ENCODE results near the gene QRICH1.
A peak's percentile ranks its signal among the peaks of the same experiment; 100 is the strongest.

QRICH1 gene

DNA sequence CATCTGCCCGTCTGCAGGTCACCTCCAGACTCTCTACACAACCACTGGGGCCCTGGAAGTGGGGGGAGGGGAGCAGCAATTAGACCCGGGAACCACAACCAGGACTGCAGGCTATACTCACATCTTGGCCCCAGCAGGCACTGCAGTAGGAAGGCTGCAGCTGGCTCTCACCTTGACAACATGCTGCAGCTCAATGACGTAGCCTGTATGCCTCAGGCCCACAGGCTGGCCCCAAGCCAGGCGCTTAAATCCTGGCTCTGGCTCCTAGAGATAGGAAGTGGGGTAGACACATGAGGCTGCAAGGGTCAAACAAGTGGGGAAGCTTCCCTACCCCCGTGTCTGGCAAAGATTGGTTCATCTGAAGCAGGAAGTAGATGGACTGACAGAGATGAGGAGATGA lies 4.6 kb upstream of the QRICH1 start:
- H3K4me1 ChIP-seq (ENCODE audit: control insufficient read depth, insufficient read depth, low read length, poor library complexity, severe bottlenecking), result peaks cover 9% of the 10 kb centered on the region
- no peak overlapping the region for H3K4me3 ChIP-seq (ENCODE audit: insufficient read depth, low read depth, low read length, poor library complexity, severe bottlenecking)
- no peak overlapping the region for H3K27ac ChIP-seq (ENCODE audit: insufficient read depth, low read length, poor library complexity, severe bottlenecking)
- H3K9me3 ChIP-seq (ENCODE audit: control insufficient read depth, low read length), result no peaks in the 10 kb centered on the region
- no peak for DNase-seq
- H3K36me3 ChIP-seq (ENCODE audit: control insufficient read depth, insufficient read depth, low read length), result peaks cover 50% of the 10 kb centered on the region
- H3K27me3 ChIP-seq (replicated peaks; ENCODE audit: control insufficient read depth, insufficient read depth, low read length, poor library complexity, severe bottlenecking), result no peaks in the 10 kb centered on the region

DNA sequence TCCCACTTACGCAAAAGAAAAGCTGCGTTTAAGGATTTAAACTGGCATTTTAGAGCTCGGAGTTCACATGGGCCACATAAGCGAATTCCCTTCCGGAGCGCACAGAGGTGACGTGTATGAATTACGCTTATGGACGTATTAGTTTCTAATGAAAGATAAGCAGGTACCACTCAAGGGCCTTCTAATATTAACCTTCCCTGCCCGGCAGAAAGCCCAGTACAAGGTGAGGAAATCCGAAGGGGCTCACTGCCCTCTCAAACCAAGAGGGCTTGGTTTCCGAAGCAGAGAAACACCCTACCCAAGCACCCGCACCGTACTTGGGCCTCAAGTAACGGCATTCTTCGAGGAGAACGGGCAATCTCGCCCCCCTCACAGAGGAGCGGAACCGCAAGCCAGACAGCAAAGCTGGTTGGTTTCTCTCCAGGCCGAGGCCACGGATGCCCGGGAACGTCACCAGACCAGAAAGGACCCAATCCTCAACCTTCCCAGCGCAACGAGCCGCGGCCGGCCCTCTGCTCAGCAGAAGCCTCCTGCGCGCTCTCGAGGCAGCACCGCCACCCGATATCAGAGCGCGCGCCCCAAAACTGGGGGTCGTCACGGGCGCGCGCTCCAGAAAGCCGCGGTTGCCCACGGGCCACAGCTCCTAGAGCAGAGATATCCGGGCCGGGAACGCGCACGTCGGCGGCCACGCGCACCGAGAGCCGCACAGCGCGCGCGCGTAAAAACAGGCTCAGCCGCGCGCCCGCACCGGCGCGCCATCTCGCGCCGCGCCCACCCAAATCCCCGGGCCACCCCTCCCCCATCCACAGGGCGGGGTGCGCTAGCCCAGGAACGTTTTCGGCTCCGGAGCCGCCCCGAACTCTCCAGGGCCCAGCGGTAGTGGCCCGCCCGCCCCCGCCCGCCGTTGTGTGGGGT lies 676 bp downstream of the QRICH1 start:
- H3K36me3 ChIP-seq (ENCODE audit: control insufficient read depth, insufficient read depth, low read length), result peaks cover 10% of the 10 kb centered on the region
- H3K27me3 ChIP-seq (replicated peaks; ENCODE audit: control insufficient read depth, insufficient read depth, low read length, poor library complexity, severe bottlenecking), result no peaks in the 10 kb centered on the region
- H3K4me3 ChIP-seq (ENCODE audit: insufficient read depth, low read depth, low read length, poor library complexity, severe bottlenecking), result peak overlapping the region; percentile 94
- no peaks in the 10 kb centered on the region for H3K9me3 ChIP-seq (ENCODE audit: control insufficient read depth, low read length)
- DNase-seq, result peak; percentile 61 to 68 (median 67)
- peaks cover 23% of the 10 kb centered on the region for H3K4me1 ChIP-seq (ENCODE audit: control insufficient read depth, insufficient read depth, low read length, poor library complexity, severe bottlenecking)
- H3K27ac ChIP-seq (ENCODE audit: insufficient read depth, low read length, poor library complexity, severe bottlenecking), result peak overlapping the region; percentile 90

GRCh38 chr3:49081429-49081828 lies 12.4 kb downstream of the QRICH1 start:
- Histone ChIP-seq H3K27me3 (replicated peaks; ENCODE audit: control insufficient read depth, insufficient read depth, low read length, poor library complexity, severe bottlenecking) (no peaks in the 10 kb centered on the region), H3K9me3 (ENCODE audit: control insufficient read depth, low read length) (no peaks in the 10 kb centered on the region), H3K27ac (ENCODE audit: insufficient read depth, low read length, poor library complexity, severe bottlenecking) (no peak overlapping the region), H3K4me1 (ENCODE audit: control insufficient read depth, insufficient read depth, low read length, poor library complexity, severe bottlenecking) (no peaks in the 10 kb centered on the region), H3K36me3 (ENCODE audit: control insufficient read depth, insufficient read depth, low read length) (peaks cover 28% of the 10 kb centered on the region), H3K4me3 (ENCODE audit: insufficient read depth, low read depth, low read length, poor library complexity, severe bottlenecking) (no peak overlapping the region)
- no peak for DNase-seq

DNA sequence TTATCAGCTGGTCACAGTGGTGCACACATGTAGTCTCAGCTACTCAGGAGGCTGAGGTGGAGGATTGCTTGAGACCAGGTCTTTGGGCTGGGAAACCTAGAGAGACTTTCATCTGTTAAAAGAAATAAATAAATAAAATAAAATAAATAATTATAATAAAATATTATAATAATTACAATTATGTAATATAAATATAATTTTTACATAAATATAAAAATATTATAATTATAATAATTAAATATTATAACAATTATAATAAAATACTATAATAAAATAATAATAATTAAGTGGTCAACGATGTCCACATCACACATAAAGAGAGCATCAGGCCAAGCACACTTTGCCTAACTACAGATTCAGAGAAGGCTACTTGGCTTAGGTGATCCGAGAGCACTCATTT lies 14.6 kb downstream of the QRICH1 start:
- Histone ChIP-seq H3K9me3 (ENCODE audit: control insufficient read depth, low read length) (no peaks in the 10 kb centered on the region), H3K36me3 (ENCODE audit: control insufficient read depth, insufficient read depth, low read length) (peaks cover 43% of the 10 kb centered on the region), H3K27me3 (replicated peaks; ENCODE audit: control insufficient read depth, insufficient read depth, low read length, poor library complexity, severe bottlenecking) (no peaks in the 10 kb centered on the region), H3K27ac (ENCODE audit: insufficient read depth, low read length, poor library complexity, severe bottlenecking) (no peak overlapping the region), H3K4me3 (ENCODE audit: insufficient read depth, low read depth, low read length, poor library complexity, severe bottlenecking) (no peak overlapping the region), H3K4me1 (ENCODE audit: control insufficient read depth, insufficient read depth, low read length, poor library complexity, severe bottlenecking) (no peaks in the 10 kb centered on the region)
- DNase-seq, result no peak

GRCh38 chr3:49076646-49077045 lies 17.2 kb downstream of the QRICH1 start:
- no peak overlapping the region for H3K4me3 ChIP-seq (ENCODE audit: insufficient read depth, low read depth, low read length, poor library complexity, severe bottlenecking)
- H3K4me1 ChIP-seq (ENCODE audit: control insufficient read depth, insufficient read depth, low read length, poor library complexity, severe bottlenecking), result no peaks in the 10 kb centered on the region
- no peaks in the 10 kb centered on the region for H3K27me3 ChIP-seq (replicated peaks; ENCODE audit: control insufficient read depth, insufficient read depth, low read length, poor library complexity, severe bottlenecking)
- no peak for DNase-seq
- H3K27ac ChIP-seq (ENCODE audit: insufficient read depth, low read length, poor library complexity, severe bottlenecking), result no peak overlapping the region
- no peaks in the 10 kb centered on the region for H3K9me3 ChIP-seq (ENCODE audit: control insufficient read depth, low read length)
- H3K36me3 ChIP-seq (ENCODE audit: control insufficient read depth, insufficient read depth, low read length), result peaks cover 70% of the 10 kb centered on the region

DNA sequence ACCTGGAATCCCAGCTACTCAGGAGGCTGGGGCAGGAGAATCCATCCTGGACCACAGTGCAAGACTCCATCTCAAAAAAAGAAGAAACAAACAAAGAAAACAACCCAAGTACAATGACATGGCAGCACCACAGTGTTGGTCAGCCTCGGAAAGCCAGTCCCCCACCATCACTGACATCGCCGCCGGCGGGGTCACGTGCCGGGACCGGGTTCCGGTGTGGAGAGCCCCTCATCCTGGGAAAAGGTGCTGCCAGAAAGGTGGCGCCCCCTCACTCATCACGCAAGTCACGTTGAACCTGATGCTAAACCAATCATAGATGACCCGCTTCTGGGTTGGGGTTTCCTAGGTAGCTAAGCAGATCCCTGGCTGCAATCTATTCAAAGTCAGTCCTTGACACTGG lies 17.8 kb downstream of the QRICH1 start:
- H3K4me3 ChIP-seq (ENCODE audit: insufficient read depth, low read depth, low read length, poor library complexity, severe bottlenecking), result no peak overlapping the region
- no peaks in the 10 kb centered on the region for H3K4me1 ChIP-seq (ENCODE audit: control insufficient read depth, insufficient read depth, low read length, poor library complexity, severe bottlenecking)
- no peaks in the 10 kb centered on the region for H3K9me3 ChIP-seq (ENCODE audit: control insufficient read depth, low read length)
- no peak overlapping the region for H3K27ac ChIP-seq (ENCODE audit: insufficient read depth, low read length, poor library complexity, severe bottlenecking)
- peaks cover 74% of the 10 kb centered on the region for H3K36me3 ChIP-seq (ENCODE audit: control insufficient read depth, insufficient read depth, low read length)
- no peak for DNase-seq
- H3K27me3 ChIP-seq (replicated peaks; ENCODE audit: control insufficient read depth, insufficient read depth, low read length, poor library complexity, severe bottlenecking), result no peaks in the 10 kb centered on the region

- Histone ChIP-seq H3K4me1 (ENCODE audit: control insufficient read depth, insufficient read depth, low read length, poor library complexity, severe bottlenecking) (no peaks in the 10 kb centered on the region), H3K27ac (ENCODE audit: insufficient read depth, low read length, poor library complexity, severe bottlenecking) (no peak overlapping the region), H3K9me3 (ENCODE audit: control insufficient read depth, low read length) (no peaks in the 10 kb centered on the region), H3K4me3 (ENCODE audit: insufficient read depth, low read depth, low read length, poor library complexity, severe bottlenecking) (no peak overlapping the region), H3K27me3 (replicated peaks; ENCODE audit: control insufficient read depth, insufficient read depth, low read length, poor library complexity, severe bottlenecking) (no peaks in the 10 kb centered on the region), H3K36me3 (ENCODE audit: control insufficient read depth, insufficient read depth, low read length) (peaks cover 42% of the 10 kb centered on the region)
- no peak for DNase-seq
These were observed 35.9 kb downstream of the QRICH1 start for GRCh38 chr3:49058011-49058410.

DNA sequence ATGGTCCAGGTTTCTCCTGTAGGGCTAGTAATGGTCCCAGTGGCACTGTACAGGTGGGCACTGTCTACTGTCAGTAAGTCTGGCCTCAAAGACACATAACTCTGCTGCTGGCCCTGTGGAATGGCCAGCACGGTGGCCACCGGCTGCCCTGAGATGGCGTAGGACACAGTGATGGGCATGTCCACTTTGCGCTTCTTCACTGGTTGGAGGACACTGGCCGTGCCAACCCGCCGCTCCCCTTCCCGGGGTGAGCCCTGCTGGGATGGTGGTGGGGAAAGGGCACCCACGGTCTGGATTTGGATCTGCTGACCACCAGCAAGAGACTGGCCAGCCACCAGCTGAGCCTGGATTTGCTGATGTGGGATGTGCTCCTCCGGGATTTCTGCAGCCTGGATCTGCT lies 36.6 kb downstream of the QRICH1 start:
- H3K4me3 ChIP-seq (ENCODE audit: insufficient read depth, low read depth, low read length, poor library complexity, severe bottlenecking), result no peak overlapping the region
- no peaks in the 10 kb centered on the region for H3K9me3 ChIP-seq (ENCODE audit: control insufficient read depth, low read length)
- H3K27ac ChIP-seq (ENCODE audit: insufficient read depth, low read length, poor library complexity, severe bottlenecking), result no peak overlapping the region
- peaks cover 42% of the 10 kb centered on the region for H3K36me3 ChIP-seq (ENCODE audit: control insufficient read depth, insufficient read depth, low read length)
- no peaks in the 10 kb centered on the region for H3K27me3 ChIP-seq (replicated peaks; ENCODE audit: control insufficient read depth, insufficient read depth, low read length, poor library complexity, severe bottlenecking)
- DNase-seq, result no peak
- H3K4me1 ChIP-seq (ENCODE audit: control insufficient read depth, insufficient read depth, low read length, poor library complexity, severe bottlenecking), result no peaks in the 10 kb centered on the region

DNA sequence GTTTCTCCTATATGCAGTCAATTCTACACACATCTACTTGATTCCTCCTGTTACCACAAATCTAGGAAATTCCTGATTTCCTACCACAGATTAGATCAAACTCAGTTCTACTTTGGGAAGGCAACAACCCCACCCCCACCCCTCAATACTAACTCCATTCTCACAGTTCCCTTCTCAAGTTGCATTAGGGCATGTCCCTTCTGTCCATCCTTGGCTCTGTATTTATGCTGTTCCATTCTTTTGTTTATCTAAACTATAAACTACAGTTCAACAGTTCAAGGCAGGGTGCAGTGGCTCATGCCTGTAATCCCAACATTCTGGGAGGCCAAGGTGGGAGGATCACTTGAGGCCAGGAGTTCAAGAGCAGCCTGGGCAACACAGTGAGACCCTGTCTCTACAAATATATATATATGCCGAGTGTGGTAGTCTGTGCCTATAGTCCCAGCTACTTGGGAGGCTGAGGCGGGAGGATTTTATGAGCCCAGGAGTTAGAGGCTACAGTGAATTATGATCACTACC lies 39.5 kb downstream of the QRICH1 start:
- H3K36me3 ChIP-seq (ENCODE audit: control insufficient read depth, insufficient read depth, low read length), result peaks cover 47% of the 10 kb centered on the region
- no peak overlapping the region for H3K27ac ChIP-seq (ENCODE audit: insufficient read depth, low read length, poor library complexity, severe bottlenecking)
- DNase-seq, result no peak
- H3K27me3 ChIP-seq (replicated peaks; ENCODE audit: control insufficient read depth, insufficient read depth, low read length, poor library complexity, severe bottlenecking), result no peaks in the 10 kb centered on the region
- H3K9me3 ChIP-seq (ENCODE audit: control insufficient read depth, low read length), result no peaks in the 10 kb centered on the region
- H3K4me1 ChIP-seq (ENCODE audit: control insufficient read depth, insufficient read depth, low read length, poor library complexity, severe bottlenecking), result no peaks in the 10 kb centered on the region
- H3K4me3 ChIP-seq (ENCODE audit: insufficient read depth, low read depth, low read length, poor library complexity, severe bottlenecking), result no peak overlapping the region

GRCh38 chr3:49053543-49053942 lies 40.3 kb downstream of the QRICH1 start:
- Histone ChIP-seq H3K36me3 (ENCODE audit: control insufficient read depth, insufficient read depth, low read length) (peaks cover 47% of the 10 kb centered on the region), H3K4me3 (ENCODE audit: insufficient read depth, low read depth, low read length, poor library complexity, severe bottlenecking) (no peak overlapping the region), H3K9me3 (ENCODE audit: control insufficient read depth, low read length) (no peaks in the 10 kb centered on the region), H3K27me3 (replicated peaks; ENCODE audit: control insufficient read depth, insufficient read depth, low read length, poor library complexity, severe bottlenecking) (no peaks in the 10 kb centered on the region), H3K27ac (ENCODE audit: insufficient read depth, low read length, poor library complexity, severe bottlenecking) (no peak overlapping the region), H3K4me1 (ENCODE audit: control insufficient read depth, insufficient read depth, low read length, poor library complexity, severe bottlenecking) (no peaks in the 10 kb centered on the region)
- DNase-seq, result no peak

Data from effector memory CD4-positive, alpha-beta T cell (primary cell).